ENCODE results near the gene SAXO2.
A peak's percentile ranks its signal among the peaks of the same experiment; 100 is the strongest.
"Not testable (repeated sequence)": the region's sequence is repeated elsewhere in the genome, so short reads cannot be mapped to it uniquely, and the experiment has no call there.

SAXO2 gene

GRCh38 chr15:82263350-82263749 is 732 bp downstream of the SAXO2 start:
- H3K27ac ChIP-seq (ENCODE audit: insufficient read depth in 1 of 2, low read depth in 1 of 2, low read length in 2 of 2, poor library complexity in 1 of 2, severe bottlenecking in 2 of 2): peak overlapping the region in 1 of 2 experiments; percentile 75
- peaks cover 9 to 20% (median 13%) of the 10 kb centered on the region in 4 experiments for H3K4me1 ChIP-seq (ENCODE audit: control extremely low read depth in 1 of 4, control insufficient read depth in 4 of 4, insufficient read depth in 4 of 4, low read length in 3 of 4)
- no peaks in the 10 kb centered on the region for H3K9me3 ChIP-seq (ENCODE audit: control extremely low read depth in 1 of 5, control insufficient read depth in 4 of 5, insufficient read depth in 2 of 5, low read depth in 1 of 5, low read length in 4 of 5)
- POLR2A ChIA-PET: no interaction called here
- 94% methylated on average over 2 of the region's 3 CpGs for WGBS (ENCODE audit: insufficient coverage)
- DNase-seq: no peak
- peak overlapping the region in 5 of 7 experiments; percentile 13 to 88 (median 84) for H3K4me3 ChIP-seq (ENCODE audit: control insufficient read depth in 1 of 7, extremely low read depth in 1 of 7, insufficient read depth in 4 of 7, low read depth in 2 of 7, low read length in 6 of 7)
- H3K27me3 ChIP-seq (replicated peaks in 2 of 5; ENCODE audit: control insufficient read depth in 4 of 5, insufficient read depth in 5 of 5, low read length in 4 of 5): no peaks in the 10 kb centered on the region
- CTCF ChIA-PET: interaction anchor here (1.5 kb wide), 1 partner anchor 18 kb away, joined by 4 read pairs; no protein-coding TSS in a partner anchor
- peaks cover 0 to 10% (median 7%) of the 10 kb centered on the region in 4 experiments for H3K36me3 ChIP-seq (ENCODE audit: control insufficient read depth in 4 of 4, insufficient read depth in 4 of 4, low read length in 3 of 4)

GRCh38 chr15:82267137-82267536 is 4.5 kb downstream of the SAXO2 start:
- CTCF ChIA-PET; H3K27ac ChIP-seq (ENCODE audit: insufficient read depth in 1 of 2, low read depth in 1 of 2, low read length in 2 of 2, poor library complexity in 1 of 2, severe bottlenecking in 2 of 2); POLR2A ChIA-PET: not testable (repeated sequence)

GRCh38 chr15:82268454-82268853 is 5.8 kb downstream of the SAXO2 start:
- POLR2A ChIA-PET; H3K4me3 ChIP-seq (ENCODE audit: control insufficient read depth in 1 of 7, extremely low read depth in 1 of 7, insufficient read depth in 4 of 7, low read depth in 2 of 7, low read length in 6 of 7); H3K27ac ChIP-seq (ENCODE audit: insufficient read depth in 1 of 2, low read depth in 1 of 2, low read length in 2 of 2, poor library complexity in 1 of 2, severe bottlenecking in 2 of 2); H3K27me3 ChIP-seq (replicated peaks in 2 of 5; ENCODE audit: control insufficient read depth in 4 of 5, insufficient read depth in 5 of 5, low read length in 4 of 5); H3K36me3 ChIP-seq (ENCODE audit: control insufficient read depth in 4 of 4, insufficient read depth in 4 of 4, low read length in 3 of 4); DNase-seq; H3K9me3 ChIP-seq (ENCODE audit: control extremely low read depth in 1 of 5, control insufficient read depth in 4 of 5, insufficient read depth in 2 of 5, low read depth in 1 of 5, low read length in 4 of 5); H3K4me1 ChIP-seq (ENCODE audit: control extremely low read depth in 1 of 4, control insufficient read depth in 4 of 4, insufficient read depth in 4 of 4, low read length in 3 of 4): not testable (repeated sequence)
- CTCF ChIA-PET: interaction anchor here (1.5 to 1.8 kb wide), 2 partner anchors 9 to 15 kb away, joined by 3 to 5 read pairs; no protein-coding TSS in a partner anchor
- WGBS (ENCODE audit: insufficient coverage): no CpG with 5 or more reads among the region's 2 CpGs

More at GRCh38 chr15:82267137-82267536, 4.5 kb downstream of the SAXO2 start:
- H3K27me3 ChIP-seq (replicated peaks in 2 of 5; ENCODE audit: control insufficient read depth in 4 of 5, insufficient read depth in 5 of 5, low read length in 4 of 5); H3K4me1 ChIP-seq (ENCODE audit: control extremely low read depth in 1 of 4, control insufficient read depth in 4 of 4, insufficient read depth in 4 of 4, low read length in 3 of 4); H3K9me3 ChIP-seq (ENCODE audit: control extremely low read depth in 1 of 5, control insufficient read depth in 4 of 5, insufficient read depth in 2 of 5, low read depth in 1 of 5, low read length in 4 of 5); H3K36me3 ChIP-seq (ENCODE audit: control insufficient read depth in 4 of 4, insufficient read depth in 4 of 4, low read length in 3 of 4); DNase-seq; H3K4me3 ChIP-seq (ENCODE audit: control insufficient read depth in 1 of 7, extremely low read depth in 1 of 7, insufficient read depth in 4 of 7, low read depth in 2 of 7, low read length in 6 of 7): not testable (repeated sequence)
- no CpG with 5 or more reads among the region's 2 CpGs for WGBS (ENCODE audit: insufficient coverage)

- Histone ChIP-seq H3K4me3 (ENCODE audit: control insufficient read depth in 1 of 7, extremely low read depth in 1 of 7, insufficient read depth in 4 of 7, low read depth in 2 of 7, low read length in 6 of 7) (no peak overlapping the region), H3K36me3 (ENCODE audit: control insufficient read depth in 4 of 4, insufficient read depth in 4 of 4, low read length in 3 of 4) (no peaks in the 10 kb centered on the region), H3K27me3 (replicated peaks in 2 of 5; ENCODE audit: control insufficient read depth in 4 of 5, insufficient read depth in 5 of 5, low read length in 4 of 5) (no peaks in the 10 kb centered on the region), H3K9me3 (ENCODE audit: control extremely low read depth in 1 of 5, control insufficient read depth in 4 of 5, insufficient read depth in 2 of 5, low read depth in 1 of 5, low read length in 4 of 5) (peaks cover 0 to 7% (median 4%) of the 10 kb centered on the region in 5 experiments), H3K4me1 (ENCODE audit: control extremely low read depth in 1 of 4, control insufficient read depth in 4 of 4, insufficient read depth in 4 of 4, low read length in 3 of 4) (peaks cover 0 to under 1% (median 0%) of the 10 kb centered on the region in 4 experiments), H3K27ac (ENCODE audit: insufficient read depth in 1 of 2, low read depth in 1 of 2, low read length in 2 of 2, poor library complexity in 1 of 2, severe bottlenecking in 2 of 2) (no peak overlapping the region)
- CTCF ChIA-PET: no interaction called here
- POLR2A ChIA-PET: no interaction called here
- WGBS (ENCODE audit: insufficient coverage): no CpG with 5 or more reads among the region's 2 CpGs
- DNase-seq: peak in 2 of 3 donors; percentile 19 to 48
Observed at GRCh38 chr15:82272154-82272553, 9.5 kb downstream of the SAXO2 start.

GRCh38 chr15:82275410-82275809 is 12.8 kb downstream of the SAXO2 start:
- ChIA-PET CTCF (no interaction called here), POLR2A (no interaction called here)
- no peak overlapping the region for H3K4me3 ChIP-seq (ENCODE audit: control insufficient read depth in 1 of 7, extremely low read depth in 1 of 7, insufficient read depth in 4 of 7, low read depth in 2 of 7, low read length in 6 of 7)
- no peak overlapping the region for H3K27ac ChIP-seq (ENCODE audit: insufficient read depth in 1 of 2, low read depth in 1 of 2, low read length in 2 of 2, poor library complexity in 1 of 2, severe bottlenecking in 2 of 2)
- no peaks in the 10 kb centered on the region for H3K36me3 ChIP-seq (ENCODE audit: control insufficient read depth in 4 of 4, insufficient read depth in 4 of 4, low read length in 3 of 4)
- peaks cover 0 to 7% (median 4%) of the 10 kb centered on the region in 5 experiments for H3K9me3 ChIP-seq (ENCODE audit: control extremely low read depth in 1 of 5, control insufficient read depth in 4 of 5, insufficient read depth in 2 of 5, low read depth in 1 of 5, low read length in 4 of 5)
- H3K27me3 ChIP-seq (replicated peaks in 2 of 5; ENCODE audit: control insufficient read depth in 4 of 5, insufficient read depth in 5 of 5, low read length in 4 of 5): no peaks in the 10 kb centered on the region
- no peaks in the 10 kb centered on the region for H3K4me1 ChIP-seq (ENCODE audit: control extremely low read depth in 1 of 4, control insufficient read depth in 4 of 4, insufficient read depth in 4 of 4, low read length in 3 of 4)
- no peak for DNase-seq

GRCh38 chr15:82281276-82281675 is 18.7 kb downstream of the SAXO2 start:
- H3K4me1 ChIP-seq (ENCODE audit: control extremely low read depth in 1 of 4, control insufficient read depth in 4 of 4, insufficient read depth in 4 of 4, low read length in 3 of 4); POLR2A ChIA-PET; H3K27me3 ChIP-seq (replicated peaks in 2 of 5; ENCODE audit: control insufficient read depth in 4 of 5, insufficient read depth in 5 of 5, low read length in 4 of 5); H3K36me3 ChIP-seq (ENCODE audit: control insufficient read depth in 4 of 4, insufficient read depth in 4 of 4, low read length in 3 of 4); H3K27ac ChIP-seq (ENCODE audit: insufficient read depth in 1 of 2, low read depth in 1 of 2, low read length in 2 of 2, poor library complexity in 1 of 2, severe bottlenecking in 2 of 2); H3K9me3 ChIP-seq (ENCODE audit: control extremely low read depth in 1 of 5, control insufficient read depth in 4 of 5, insufficient read depth in 2 of 5, low read depth in 1 of 5, low read length in 4 of 5); DNase-seq; H3K4me3 ChIP-seq (ENCODE audit: control insufficient read depth in 1 of 7, extremely low read depth in 1 of 7, insufficient read depth in 4 of 7, low read depth in 2 of 7, low read length in 6 of 7): not testable (repeated sequence)
- CTCF ChIA-PET: interaction anchor here (1.5 kb wide), 1 partner anchor 18 kb away, joined by 4 read pairs; the partner anchor contains the start of genes EFL1 and SAXO2

- H3K4me1 ChIP-seq (ENCODE audit: control extremely low read depth in 1 of 4, control insufficient read depth in 4 of 4, insufficient read depth in 4 of 4, low read length in 3 of 4): peaks cover 0 to 13% (median 5%) of the 10 kb centered on the region in 4 experiments
- 88% methylated on average over 3 of the region's 4 CpGs for WGBS (ENCODE audit: insufficient coverage)
- H3K36me3 ChIP-seq (ENCODE audit: control insufficient read depth in 4 of 4, insufficient read depth in 4 of 4, low read length in 3 of 4); H3K27ac ChIP-seq (ENCODE audit: insufficient read depth in 1 of 2, low read depth in 1 of 2, low read length in 2 of 2, poor library complexity in 1 of 2, severe bottlenecking in 2 of 2); H3K9me3 ChIP-seq (ENCODE audit: control extremely low read depth in 1 of 5, control insufficient read depth in 4 of 5, insufficient read depth in 2 of 5, low read depth in 1 of 5, low read length in 4 of 5); H3K4me3 ChIP-seq (ENCODE audit: control insufficient read depth in 1 of 7, extremely low read depth in 1 of 7, insufficient read depth in 4 of 7, low read depth in 2 of 7, low read length in 6 of 7); POLR2A ChIA-PET; H3K27me3 ChIP-seq (replicated peaks in 2 of 5; ENCODE audit: control insufficient read depth in 4 of 5, insufficient read depth in 5 of 5, low read length in 4 of 5); DNase-seq: not testable (repeated sequence)
- CTCF ChIA-PET: interaction anchor here (1.5 kb wide), 1 partner anchor 19 kb away, joined by 4 read pairs; the partner anchor contains the start of genes EFL1 and SAXO2
Observed at GRCh38 chr15:82282386-82282785, 19.8 kb downstream of the SAXO2 start.

Measured in common myeloid progenitor, CD34-positive (primary cell).